OCI-LY7 (cell line): ENCODE results near the gene UBAP1L.

ENCODE experiments used
- CTCF ChIP-seq: fragments of 200-600 bp; sonication (generic); conservative IDR thresholded peaks from 2 replicates; pipeline ENCODE4 v1.5.1; 2014; ENCODE audit warnings: mild to moderate bottlenecking, antibody characterized with exemption, low read length, moderate library complexity, mixed read lengths
- EZH2phosphoT487 ChIP-seq: fragments of 200-600 bp; sonication (generic); IDR thresholded peaks from 2 replicates; pipeline ENCODE4 v1.6.1; 2018; ENCODE audit warnings: low read depth, borderline replicate concordance, mild to moderate bottlenecking, mixed run types, antibody characterized with exemption, low read length, moderate library complexity, mixed read lengths

- TF ChIP-seq CTCF: no peak
- TF ChIP-seq EZH2phosphoT487: no peak
Measured at GRCh38 chr15:65069179-65069578, 45.8 kb downstream of the UBAP1L start.
